ENCODE measurements around the gene UBL4A. TPM values are rescaled to one million over a fixed set of nuclear protein-coding genes. Genes with fewer than 3 reads are reported as not detected.
A peak's percentile ranks its signal among the peaks of the same experiment; 100 is the strongest.

Gene UBL4A
- total RNA-seq, 2 experiments from 2014 or later, result 37.4 to 38.2 TPM

DNA sequence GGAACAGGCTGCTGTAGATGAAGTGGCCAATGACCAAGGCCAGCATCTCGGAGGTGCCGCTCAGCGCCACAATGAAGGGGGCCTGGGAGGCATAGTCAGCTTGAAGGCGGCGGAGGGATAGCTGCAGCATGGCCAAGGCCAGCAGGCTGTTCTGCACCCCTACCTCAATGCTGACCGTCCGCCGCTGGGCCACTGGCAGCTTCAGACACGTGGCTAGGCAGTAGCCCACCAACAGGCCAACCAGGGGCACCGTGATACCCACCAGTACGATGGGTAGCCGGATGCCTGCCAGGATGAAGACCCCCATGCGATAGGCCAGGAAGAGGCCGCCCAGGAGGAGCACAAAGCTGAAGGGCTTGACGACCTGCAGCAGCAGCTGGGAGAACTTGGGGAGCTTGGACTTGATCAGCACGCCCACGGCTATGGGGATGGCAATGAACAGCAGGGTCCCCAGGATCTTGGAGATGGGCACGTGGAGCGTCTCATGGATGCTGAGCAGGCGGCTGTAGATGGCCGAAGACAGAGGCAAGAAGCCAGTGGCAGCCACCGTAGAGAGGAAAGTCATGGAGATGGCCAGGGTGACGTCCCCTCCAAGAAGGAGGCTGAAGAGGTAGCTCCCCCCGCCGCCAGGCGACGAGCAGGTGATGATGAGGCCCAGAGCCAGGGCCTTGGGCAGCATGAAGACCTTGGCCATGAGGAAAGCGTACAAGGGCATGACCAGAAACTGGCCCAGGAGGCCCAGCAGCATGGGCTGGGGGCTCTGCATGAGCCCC is 1.3 kb upstream of the UBL4A start:
- intact Hi-C loops (cut with micrococcal nuclease), result no loop called here
- H3K27me3 Mint-ChIP-seq (ENCODE audit: low read depth), result no peaks in the 10 kb centered on the region
- no peak for DNase-seq
- H3K27ac Mint-ChIP-seq, result no peak overlapping the region
- H3K9me3 Mint-ChIP-seq, result no peaks in the 10 kb centered on the region
- peaks cover 7% of the 10 kb centered on the region for H3K36me3 Mint-ChIP-seq (ENCODE audit: low read depth)
- peak overlapping the region; percentile 67 for H3K4me3 Mint-ChIP-seq
- peaks cover 34% of the 10 kb centered on the region for H3K4me1 Mint-ChIP-seq (ENCODE audit: low read depth)
- CTCF ChIA-PET, result interaction anchor here (1.1 kb wide), 1 partner anchor 40 kb away, joined by 4 read pairs; no protein-coding TSS in a partner anchor

DNA sequence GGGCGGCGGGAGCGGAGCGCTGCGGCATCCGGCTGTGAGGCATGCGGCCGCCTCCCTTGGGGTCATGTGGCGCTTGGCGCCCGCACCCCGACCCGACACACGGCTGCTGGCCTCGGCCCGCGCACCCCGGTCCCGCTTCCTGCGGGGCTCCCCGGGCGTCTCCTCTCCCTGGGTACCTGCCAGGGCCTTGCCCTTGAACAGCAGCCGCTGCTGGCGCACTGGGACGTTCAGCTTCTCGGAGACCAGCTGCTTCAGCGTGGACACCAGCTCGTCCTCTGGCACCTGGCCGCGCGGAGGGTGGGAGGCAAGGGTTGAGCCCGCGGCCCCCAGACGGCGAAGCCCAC is 391 bp downstream of the UBL4A start:
- peaks cover 9% of the 10 kb centered on the region for H3K36me3 Mint-ChIP-seq (ENCODE audit: low read depth)
- H3K4me1 Mint-ChIP-seq (ENCODE audit: low read depth), result peaks cover 31% of the 10 kb centered on the region
- intact Hi-C loops (cut with micrococcal nuclease), result no loop called here
- H3K9me3 Mint-ChIP-seq, result no peaks in the 10 kb centered on the region
- no peak overlapping the region for H3K27ac Mint-ChIP-seq
- CTCF ChIA-PET, result no interaction called here
- H3K27me3 Mint-ChIP-seq (ENCODE audit: low read depth), result no peaks in the 10 kb centered on the region
- DNase-seq, result peak; percentile 50
- peak overlapping the region; percentile 69 for H3K4me3 Mint-ChIP-seq

DNA sequence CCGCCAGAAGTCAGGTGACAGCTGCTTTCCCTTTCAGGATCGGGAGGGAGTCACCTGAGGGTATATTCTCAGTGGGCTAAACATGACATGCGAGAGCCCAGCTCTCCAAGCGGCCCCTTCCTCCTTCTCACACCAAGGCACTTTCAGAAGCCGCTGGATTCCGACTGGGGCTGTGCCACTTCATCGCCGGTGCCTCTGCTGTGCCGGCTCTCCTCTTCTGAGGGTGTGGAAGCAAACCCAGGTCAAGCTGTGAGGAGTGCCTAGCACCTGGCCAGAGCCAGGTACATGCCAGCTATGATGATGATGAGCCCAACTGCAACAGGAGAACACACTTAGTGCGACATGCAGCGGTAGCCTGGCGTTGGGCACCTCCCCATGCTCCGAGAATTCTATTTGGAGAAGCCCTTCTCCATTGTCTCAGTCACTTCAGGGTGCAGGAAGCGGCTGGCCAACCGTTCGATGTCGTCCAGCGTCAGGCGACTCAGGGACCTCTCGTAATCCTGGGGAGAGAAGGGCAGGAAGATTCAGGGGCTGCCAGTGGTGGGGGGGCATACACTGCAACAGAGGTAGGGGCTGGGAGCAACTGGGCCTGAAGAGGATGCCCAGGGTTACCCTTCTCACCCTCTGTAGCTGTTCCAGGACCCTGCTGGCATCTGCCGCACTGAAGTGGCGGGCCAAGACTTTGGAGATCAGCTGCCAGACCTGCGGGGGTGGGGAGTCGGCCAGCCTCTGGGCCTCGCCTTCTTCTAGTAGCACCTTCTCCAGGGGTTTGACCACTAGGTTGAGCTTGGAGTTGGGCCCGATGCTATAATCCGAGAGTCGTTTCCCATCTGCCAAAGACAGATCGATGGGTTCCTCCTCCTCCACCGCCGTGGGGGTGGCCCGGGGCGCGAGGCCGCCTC is 1.0 kb downstream of the UBL4A start:
- H3K4me3 Mint-ChIP-seq, result peak overlapping the region; percentile 69
- H3K9me3 Mint-ChIP-seq, result no peaks in the 10 kb centered on the region
- peaks cover 28% of the 10 kb centered on the region for H3K4me1 Mint-ChIP-seq (ENCODE audit: low read depth)
- peaks cover 9% of the 10 kb centered on the region for H3K36me3 Mint-ChIP-seq (ENCODE audit: low read depth)
- no peak for DNase-seq
- H3K27ac Mint-ChIP-seq, result peak overlapping the region; percentile 63
- intact Hi-C loops (cut with micrococcal nuclease), result no loop called here
- no peaks in the 10 kb centered on the region for H3K27me3 Mint-ChIP-seq (ENCODE audit: low read depth)
- CTCF ChIA-PET, result interaction anchor here (1.5 kb wide), 1 partner anchor 42 kb away, joined by 3 read pairs; no protein-coding TSS in a partner anchor

DNA sequence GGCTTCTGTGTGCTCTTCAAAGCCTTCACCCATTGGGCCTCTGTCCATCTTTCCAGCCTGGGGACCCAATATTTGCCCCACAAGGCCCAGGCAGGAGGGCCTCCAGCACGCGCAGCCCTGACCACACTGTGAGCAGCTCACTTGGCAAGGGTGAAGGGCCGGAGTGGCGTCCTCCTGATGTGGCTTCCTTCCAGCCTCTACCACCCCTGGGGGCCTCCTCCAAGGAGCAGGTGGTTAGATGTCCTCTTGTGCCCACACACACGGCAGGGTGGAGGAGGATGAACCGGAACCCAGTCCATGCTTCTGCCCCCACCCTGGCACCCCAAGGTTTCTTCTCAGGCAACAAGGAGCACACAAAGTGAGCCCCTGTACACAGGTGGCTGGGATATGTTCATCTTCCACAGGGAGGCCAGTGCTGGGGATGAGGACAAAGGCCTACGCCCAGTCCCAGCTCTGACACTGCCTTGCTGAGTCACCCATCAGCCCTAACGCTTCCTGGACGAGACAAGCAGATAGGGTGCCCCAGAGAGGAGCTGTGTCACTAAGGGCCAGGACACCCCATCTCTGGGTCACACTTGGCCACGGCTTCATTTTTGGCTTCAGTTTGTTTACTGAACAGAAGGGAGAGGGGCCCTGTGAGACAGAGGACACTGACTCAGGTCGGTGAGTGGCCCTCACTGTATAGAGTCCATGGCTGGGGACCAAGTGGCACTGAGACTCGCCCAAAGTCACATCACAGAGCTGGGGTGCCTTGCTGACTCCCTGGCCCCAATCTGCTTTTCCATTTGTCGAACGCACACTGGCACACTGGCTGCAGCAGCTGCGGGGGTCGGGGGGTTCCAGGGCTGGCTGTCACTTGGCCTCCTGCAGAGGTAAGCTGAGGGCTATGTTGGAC is 1.9 kb downstream of the UBL4A start:
- CTCF ChIA-PET, result interaction anchor here (1.5 kb wide), 1 partner anchor 43 kb away, joined by 3 read pairs; no protein-coding TSS in a partner anchor
- H3K27ac Mint-ChIP-seq, result peak overlapping the region; percentile 18
- peak; percentile 18 for DNase-seq

DNA sequence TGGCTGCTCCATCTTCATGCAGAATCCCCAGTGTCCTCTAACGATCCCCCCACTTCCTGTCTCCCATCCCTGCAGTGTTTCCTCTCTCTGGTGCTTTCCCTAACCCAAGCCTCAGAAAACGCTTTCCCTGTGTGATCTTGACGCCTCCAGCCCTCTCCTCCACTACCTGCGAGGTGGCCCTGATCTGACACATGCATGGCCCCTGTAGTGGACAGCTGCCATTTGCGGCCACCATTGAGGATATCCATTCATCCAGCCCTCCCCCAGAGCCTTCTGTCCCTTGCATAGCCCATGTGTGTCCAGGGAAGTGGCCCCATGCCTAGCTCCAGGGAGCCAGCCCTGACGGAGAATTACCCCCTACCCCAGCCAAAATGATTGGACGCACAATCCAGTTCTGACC is 3.1 kb downstream of the UBL4A start:
- H3K36me3 Mint-ChIP-seq (ENCODE audit: low read depth), result peaks cover 9% of the 10 kb centered on the region
- peaks cover 19% of the 10 kb centered on the region for H3K4me1 Mint-ChIP-seq (ENCODE audit: low read depth)
- DNase-seq, result no peak
- no peaks in the 10 kb centered on the region for H3K9me3 Mint-ChIP-seq
- H3K27ac Mint-ChIP-seq, result no peak overlapping the region
- intact Hi-C loops (cut with micrococcal nuclease), result no loop called here
- no peak overlapping the region for H3K4me3 Mint-ChIP-seq
- no peaks in the 10 kb centered on the region for H3K27me3 Mint-ChIP-seq (ENCODE audit: low read depth)
- CTCF ChIA-PET, result no interaction called here

More for the DNA sequence above, 1.9 kb downstream of the UBL4A start:
- peak overlapping the region; percentile 27 for H3K4me3 Mint-ChIP-seq
- no peaks in the 10 kb centered on the region for H3K27me3 Mint-ChIP-seq (ENCODE audit: low read depth)
- no peaks in the 10 kb centered on the region for H3K9me3 Mint-ChIP-seq
- H3K36me3 Mint-ChIP-seq (ENCODE audit: low read depth), result peaks cover 9% of the 10 kb centered on the region
- H3K4me1 Mint-ChIP-seq (ENCODE audit: low read depth), result peaks cover 26% of the 10 kb centered on the region
- intact Hi-C loops (cut with micrococcal nuclease), result no loop called here

DNA sequence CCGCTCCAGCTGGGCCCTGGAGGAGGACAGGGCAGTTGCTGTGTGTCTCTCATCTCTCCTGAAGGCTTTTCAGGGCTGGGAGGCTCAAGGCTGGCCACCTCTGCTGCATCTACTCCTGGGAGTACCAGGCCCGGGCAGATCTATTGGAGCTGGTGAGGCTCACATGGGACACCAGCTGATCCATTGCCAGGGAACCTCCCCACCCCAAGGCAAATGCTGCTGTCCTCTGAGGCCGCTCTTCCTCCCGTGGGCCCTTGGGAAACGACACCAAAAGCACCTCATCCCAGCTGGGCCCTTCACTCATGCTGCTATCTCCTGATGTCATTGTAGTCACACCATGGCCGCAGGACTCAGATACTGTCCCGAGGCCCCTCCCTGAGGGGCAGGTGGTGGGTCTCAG is 3.6 kb downstream of the UBL4A start:
- Mint-ChIP-seq H3K36me3 (ENCODE audit: low read depth) (peaks cover 8% of the 10 kb centered on the region), H3K27me3 (ENCODE audit: low read depth) (no peaks in the 10 kb centered on the region), H3K27ac (no peak overlapping the region), H3K4me3 (no peak overlapping the region), H3K9me3 (no peaks in the 10 kb centered on the region), H3K4me1 (ENCODE audit: low read depth) (peaks cover 22% of the 10 kb centered on the region)
- intact Hi-C loops (cut with micrococcal nuclease), result no loop called here
- CTCF ChIA-PET, result no interaction called here
- DNase-seq, result no peak

DNA sequence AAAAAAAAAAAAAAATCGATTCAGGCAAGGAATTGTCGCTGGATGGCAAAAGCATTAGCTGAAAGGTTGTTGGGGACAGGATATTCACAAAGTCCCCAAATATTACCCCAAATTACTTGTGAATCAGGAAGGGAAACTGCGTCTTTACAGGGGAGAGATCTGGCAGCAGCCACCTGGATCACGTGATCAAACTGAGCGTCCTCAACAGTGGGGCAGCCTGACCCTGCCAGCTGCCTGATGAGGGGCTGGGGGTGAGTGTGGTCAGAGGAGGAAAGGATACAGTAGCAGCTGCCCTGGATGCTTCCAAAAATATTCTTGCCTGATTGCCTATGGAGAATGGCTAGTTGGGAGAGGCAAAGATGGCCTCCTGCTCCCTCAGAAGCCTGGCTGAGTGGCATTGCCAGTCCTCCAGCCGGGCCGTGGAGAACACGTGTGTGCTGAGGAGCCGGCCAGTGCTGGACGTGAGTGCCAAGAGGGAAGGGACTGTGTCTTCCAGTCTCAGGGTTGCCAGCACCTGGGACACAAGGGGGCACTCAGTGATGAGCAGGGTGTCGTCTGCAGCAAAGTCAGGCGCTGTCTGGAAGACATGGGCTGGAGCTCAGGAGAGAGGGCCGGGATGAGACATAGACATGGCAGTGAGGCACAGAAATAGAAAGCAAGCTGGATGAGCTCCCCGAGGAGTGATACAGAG is 4.4 kb downstream of the UBL4A start:
- H3K4me3 Mint-ChIP-seq, result no peak overlapping the region
- H3K4me1 Mint-ChIP-seq (ENCODE audit: low read depth), result peaks cover 28% of the 10 kb centered on the region
- no peaks in the 10 kb centered on the region for H3K27me3 Mint-ChIP-seq (ENCODE audit: low read depth)
- CTCF ChIA-PET, result no interaction called here
- no peak for DNase-seq
- no peak overlapping the region for H3K27ac Mint-ChIP-seq
- no peaks in the 10 kb centered on the region for H3K9me3 Mint-ChIP-seq
- intact Hi-C loops (cut with micrococcal nuclease), result no loop called here
- H3K36me3 Mint-ChIP-seq (ENCODE audit: low read depth), result peaks cover 6% of the 10 kb centered on the region

DNA sequence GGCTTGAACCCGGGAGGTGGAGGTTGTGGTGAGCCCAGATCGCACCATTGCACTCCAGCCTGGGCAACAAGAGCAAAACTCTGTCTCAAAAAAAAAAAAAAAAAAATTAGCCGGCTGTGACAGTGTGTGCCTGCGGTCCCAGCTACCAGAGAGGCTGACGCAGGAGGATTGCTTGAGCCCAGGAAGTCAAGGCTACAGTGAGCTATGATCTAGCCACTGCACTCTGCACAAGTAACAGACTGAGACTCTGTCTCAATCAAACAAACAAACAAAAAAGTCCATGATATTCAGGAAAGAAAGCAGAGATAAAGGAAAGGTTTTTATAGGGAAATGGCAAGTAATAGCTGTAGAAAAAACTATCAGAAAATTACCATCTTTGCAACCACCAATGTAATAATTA is 5.2 kb downstream of the UBL4A start:
- H3K27me3 Mint-ChIP-seq (ENCODE audit: low read depth), result no peaks in the 10 kb centered on the region
- peaks cover 6% of the 10 kb centered on the region for H3K36me3 Mint-ChIP-seq (ENCODE audit: low read depth)
- H3K9me3 Mint-ChIP-seq, result no peaks in the 10 kb centered on the region
- DNase-seq, result no peak
- CTCF ChIA-PET, result no interaction called here
- no peak overlapping the region for H3K27ac Mint-ChIP-seq
- intact Hi-C loops (cut with micrococcal nuclease), result no loop called here
- no peak overlapping the region for H3K4me3 Mint-ChIP-seq
- H3K4me1 Mint-ChIP-seq (ENCODE audit: low read depth), result peaks cover 34% of the 10 kb centered on the region

DNA sequence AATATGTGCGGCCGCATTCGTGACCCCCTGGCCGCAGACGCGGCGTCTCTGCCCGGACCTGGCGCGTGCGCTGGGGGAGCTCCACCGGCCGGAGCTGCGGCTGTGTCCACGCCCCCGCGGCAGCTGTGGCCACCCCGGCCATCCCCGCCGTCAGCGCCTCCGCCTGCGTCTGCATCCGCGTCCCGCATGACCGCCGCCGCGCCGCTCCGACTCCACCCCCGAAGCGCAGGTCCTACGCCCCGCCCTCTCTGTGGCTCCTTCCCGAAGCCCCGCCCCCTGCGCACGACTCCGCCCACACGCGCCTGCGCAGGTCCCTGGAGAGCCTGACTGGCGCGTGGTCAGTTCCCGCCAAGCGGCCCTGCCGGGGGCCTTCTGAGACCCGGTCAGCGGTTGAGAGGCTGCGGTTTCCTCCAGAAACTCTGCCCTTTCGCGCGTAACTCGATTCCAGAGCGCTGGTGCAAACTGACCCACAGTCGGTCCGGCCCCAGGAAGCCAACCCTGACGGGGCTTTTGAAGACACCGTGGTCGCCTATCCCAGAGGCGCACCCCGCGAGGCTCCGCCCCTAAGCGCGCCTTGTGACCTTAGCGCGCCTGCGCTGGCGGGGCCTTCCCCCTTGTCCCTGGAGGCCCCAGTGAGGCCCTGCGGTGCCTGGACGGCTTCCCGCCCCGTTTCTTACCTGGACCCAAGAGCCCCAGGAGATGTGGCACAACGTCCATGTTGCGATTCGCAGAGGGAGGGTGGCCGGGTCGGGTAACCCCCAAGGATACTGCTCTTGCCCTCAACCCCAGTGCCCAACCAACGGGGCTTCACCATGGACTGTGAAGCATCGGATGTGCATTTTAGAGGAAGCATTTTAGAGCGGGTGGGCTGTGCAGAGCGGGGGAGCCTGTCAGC is 7.4 kb downstream of the UBL4A start, which contains the start of gene LAGE3:
TSS of gene LAGE3 (minus strand) at position 554 of the 895 bp plus-strand sequence. CDS start at position 188, 366 bp downstream.
- peaks cover 4% of the 10 kb centered on the region for H3K36me3 Mint-ChIP-seq (ENCODE audit: low read depth)
- peak within 1 kb of the TSS; percentile 94 for H3K27ac Mint-ChIP-seq
- peaks cover 30% of the 10 kb centered on the region for H3K4me1 Mint-ChIP-seq (ENCODE audit: low read depth)
- CTCF ChIA-PET, result interaction anchor here (0.6 kb wide), 1 partner anchor 48 kb away, joined by 3 read pairs; no protein-coding TSS in a partner anchor
- DNase-seq, result peak; percentile 95
- no peaks in the 10 kb centered on the region for H3K9me3 Mint-ChIP-seq
- intact Hi-C loops (cut with micrococcal nuclease), result loop anchor here (1.0 to 5.0 kb wide), 8 partner anchors 11 to 507 kb away; partner anchors contain the start of genes ATP6AP1, FAM3A, FAM50A and HCFC1
- no peaks in the 10 kb centered on the region for H3K27me3 Mint-ChIP-seq (ENCODE audit: low read depth)
- H3K4me3 Mint-ChIP-seq, result peak within 1 kb of the TSS; percentile 83

DNA sequence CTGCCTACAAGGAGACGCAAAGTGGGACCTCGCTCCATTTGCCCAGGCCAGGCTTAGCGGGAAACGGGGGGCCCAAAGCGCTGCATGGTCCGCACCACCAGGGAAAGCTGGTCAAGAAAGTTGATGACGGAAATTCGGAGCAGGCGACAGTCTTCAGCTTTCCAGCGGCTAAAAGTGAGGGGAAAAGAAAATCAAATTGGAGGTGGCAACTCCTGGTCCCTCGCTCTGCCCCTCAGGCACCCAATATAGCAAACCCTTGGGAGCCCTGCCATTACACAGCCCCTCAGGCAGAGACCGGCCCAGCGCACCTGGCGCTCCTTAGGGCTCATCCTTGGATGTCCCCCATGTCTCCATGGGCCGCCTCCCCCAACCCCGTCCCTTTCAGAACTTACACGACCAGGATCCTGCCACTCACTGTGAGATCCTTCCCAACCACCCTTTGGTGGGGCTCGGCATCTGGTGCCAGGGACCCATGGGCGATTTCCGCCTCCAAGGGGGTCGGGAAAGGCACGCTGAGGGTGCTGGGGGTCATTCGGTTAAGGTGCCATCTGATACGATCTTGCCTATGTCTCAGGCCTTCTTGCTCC is 8.4 kb downstream of the UBL4A start:
- CTCF ChIA-PET, result interaction anchor here (0.6 kb wide), 1 partner anchor 17 kb away, joined by 3 read pairs; no protein-coding TSS in a partner anchor
- H3K36me3 Mint-ChIP-seq (ENCODE audit: low read depth), result peaks cover 1% of the 10 kb centered on the region
- no peaks in the 10 kb centered on the region for H3K27me3 Mint-ChIP-seq (ENCODE audit: low read depth)
- intact Hi-C loops (cut with micrococcal nuclease), result loop anchor here (1.0 to 5.0 kb wide), 7 partner anchors 19 to 506 kb away; partner anchors contain the start of genes ATP6AP1, FAM3A, FAM50A and HCFC1
- H3K27ac Mint-ChIP-seq, result peak overlapping the region; percentile 66
- H3K9me3 Mint-ChIP-seq, result no peaks in the 10 kb centered on the region
- H3K4me1 Mint-ChIP-seq (ENCODE audit: low read depth), result peaks cover 24% of the 10 kb centered on the region
- H3K4me3 Mint-ChIP-seq, result peak overlapping the region; percentile 83
- DNase-seq, result no peak
